Measurements from ENCODE around the gene LARP1B.

GRCh38 chr4:128135391-128135790, 74.3 kb downstream of the LARP1B start:
- TF ChIP-seq EZH2 (IDR thresholded peaks at IDR 0.05; ENCODE audit: insufficient read depth, low read length) (no peak), CTCF (IDR thresholded peaks at IDR 0.05; ENCODE audit: insufficient read depth, low read depth, low read length) (no peak)
